Endodermal cell (in vitro differentiated cells): ENCODE measurements around the gene GNAT3. TPM values are rescaled to one million over a fixed set of nuclear protein-coding genes. Genes with fewer than 3 reads are reported as not detected.

Experiments used
- DNase-seq: peaks from one replicate; pipeline ENCODE4 v3.0.0-alpha.2; 2017
- H3K27ac ChIP-seq: 2 replicates; pipeline ENCODE4 v1.5.1; 2013; ENCODE audit warnings: mild to moderate bottlenecking, low read depth, low read length, moderate library complexity
- H3K27me3 ChIP-seq: 2 replicates; pipeline ENCODE4 v1.6.1; 2013; ENCODE audit warnings: mild to moderate bottlenecking, low read length, moderate library complexity; ENCODE audit not compliant: insufficient read depth, control insufficient read depth, poor library complexity, severe bottlenecking
- H3K36me3 ChIP-seq: 2 replicates; pipeline ENCODE4 v1.7.0; 2013; ENCODE audit warnings: mild to moderate bottlenecking, low read length, moderate library complexity; ENCODE audit not compliant: control insufficient read depth, insufficient read depth
- H3K4me1 ChIP-seq: one replicate; pipeline ENCODE4 v1.7.0; 2013; ENCODE audit warnings: low read length; ENCODE audit not compliant: control insufficient read depth, insufficient read depth
- H3K4me3 ChIP-seq: 2 replicates; pipeline ENCODE4 v1.5.1; 2013; ENCODE audit warnings: mild to moderate bottlenecking, low read length, moderate library complexity
- H3K9ac ChIP-seq: 2 replicates; pipeline ENCODE4 v1.6.1; 2013; ENCODE audit warnings: mild to moderate bottlenecking, low read length, moderate library complexity; ENCODE audit not compliant: poor library complexity, severe bottlenecking; ENCODE audit errors: extremely low read depth
- H3K9me3 ChIP-seq: 2 replicates; pipeline ENCODE4 v1.6.1; 2013; ENCODE audit warnings: mild to moderate bottlenecking, low read length, moderate library complexity; ENCODE audit not compliant: control insufficient read depth
- H3K27ac Mint-ChIP-seq: 2 replicates; pipeline ENCODE4 v1.8.0; 2020; ENCODE audit warnings: mixed read lengths
- H3K27me3 Mint-ChIP-seq: 2 replicates; pipeline ENCODE4 v1.8.0; 2021; ENCODE audit warnings: mild to moderate bottlenecking, mixed read lengths; ENCODE audit not compliant: insufficient read depth
- H3K36me3 Mint-ChIP-seq: 2 replicates; pipeline ENCODE4 v1.8.0; 2020; ENCODE audit warnings: low read depth, mixed read lengths
- H3K4me1 Mint-ChIP-seq: 2 replicates; pipeline ENCODE4 v1.8.0; 2020; ENCODE audit warnings: mixed read lengths
- H3K4me3 Mint-ChIP-seq: 2 replicates; pipeline ENCODE4 v1.8.0; 2020; ENCODE audit warnings: mild to moderate bottlenecking, moderate library complexity, mixed read lengths
- H3K9me3 Mint-ChIP-seq: 2 replicates; pipeline ENCODE4 v1.8.0; 2020; ENCODE audit warnings: mild to moderate bottlenecking, mixed read lengths
- CTCF ChIP-seq: fragments of 200-600 bp; sonication (generic); conservative IDR thresholded peaks from 2 replicates; pipeline ENCODE4 v1.5.0; 2021; ENCODE audit warnings: antibody characterized with exemption, mild to moderate bottlenecking
- WGBS, 2 experiments: methylation state at CpG; one replicate each; pipeline versions ENCODE4 v1.1.5 to v1.1.7; 2013; ENCODE audit warnings: missing lambda C conversion rate in 2 of 2, mixed read lengths in 1 of 2; ENCODE audit not compliant: insufficient coverage in 1 of 2, insufficient read length in 1 of 2; 5-methylcytosine and 5-hydroxymethylcytosine counted together
- total RNA-seq, 2 donors: library from RNA; stranded (reverse); fragmentation: NEBNext Ultra II Directional in 1 of 2; extraction: Animal tissue kit (Norgen Biotek cat#: 25700) in 1 of 2; gene quantifications; 2 replicates in 1 of 2; 3 replicates in 1 of 2; pipeline ENCODE4 v1.2.1, GENCODE V29; 2021

GNAT3 gene
- total RNA-seq, 2 donors from 2014 or later = not detected

- DNase-seq = no peak
- Histone ChIP-seq H3K4me1 (no peaks in the 10 kb centered on the region), H3K27ac (no peak overlapping the region), H3K36me3 (no peaks in the 10 kb centered on the region), H3K9me3 (no peaks in the 10 kb centered on the region), H3K9ac (no peak overlapping the region), H3K4me3 (no peak overlapping the region), H3K27me3 (no peaks in the 10 kb centered on the region)
- H3K4me1 Mint-ChIP-seq = peaks cover 6% of the 10 kb centered on the region
- no peaks in the 10 kb centered on the region for H3K9me3 Mint-ChIP-seq
- no peak overlapping the region for H3K4me3 Mint-ChIP-seq
- H3K27me3 Mint-ChIP-seq = no peaks in the 10 kb centered on the region
- no peak for TF ChIP-seq CTCF
- WGBS, 2 experiments = 80% methylated on average over 5 of the region's 5 CpGs; no CpG with 5 or more reads in 1 of the 2 experiments
- H3K36me3 Mint-ChIP-seq = no peaks in the 10 kb centered on the region
- H3K27ac Mint-ChIP-seq = no peak overlapping the region
Observed at GRCh38 chr7:80434047-80434446, 77.8 kb downstream of the GNAT3 start.

- Histone ChIP-seq H3K4me3 (no peak overlapping the region), H3K36me3 (no peaks in the 10 kb centered on the region), H3K27me3 (no peaks in the 10 kb centered on the region), H3K9ac (no peak overlapping the region), H3K4me1 (no peaks in the 10 kb centered on the region), H3K9me3 (no peaks in the 10 kb centered on the region), H3K27ac (no peak overlapping the region)
- H3K4me1 Mint-ChIP-seq = peaks cover 11% of the 10 kb centered on the region
- no peak overlapping the region for H3K27ac Mint-ChIP-seq
- H3K4me3 Mint-ChIP-seq = no peak overlapping the region
- no peaks in the 10 kb centered on the region for H3K9me3 Mint-ChIP-seq
- WGBS, 2 experiments = 87% methylated on average over 1 of the region's 1 CpG; no CpG with 5 or more reads in 1 of the 2 experiments
- no peaks in the 10 kb centered on the region for H3K36me3 Mint-ChIP-seq
- no peak for DNase-seq
- no peak for TF ChIP-seq CTCF
- H3K27me3 Mint-ChIP-seq = no peaks in the 10 kb centered on the region
Observed at GRCh38 chr7:80432166-80432565, 79.7 kb downstream of the GNAT3 start.

- Histone ChIP-seq H3K27me3 (no peaks in the 10 kb centered on the region), H3K36me3 (no peaks in the 10 kb centered on the region), H3K27ac (no peak overlapping the region), H3K4me1 (no peaks in the 10 kb centered on the region), H3K9me3 (no peaks in the 10 kb centered on the region), H3K4me3 (no peak overlapping the region), H3K9ac (no peak overlapping the region)
- Mint-ChIP-seq H3K27me3 (no peaks in the 10 kb centered on the region), H3K4me3 (no peak overlapping the region), H3K9me3 (no peaks in the 10 kb centered on the region), H3K27ac (no peak overlapping the region), H3K36me3 (no peaks in the 10 kb centered on the region), H3K4me1 (peaks cover 15% of the 10 kb centered on the region)
- TF ChIP-seq CTCF = no peak
- DNase-seq = no peak
- WGBS, 2 experiments = 86 to 95% methylated on average over 1 of the region's 1 CpG
Observed at GRCh38 chr7:80429181-80429580, 82.7 kb downstream of the GNAT3 start.
